Measurements from ENCODE around the gene SCN10A. TPM values are rescaled to one million over a fixed set of nuclear protein-coding genes. Genes with fewer than 3 reads are reported as not detected.

Gene SCN10A
- total and polyA plus RNA-seq, 9 of the 15 experiments (the other 6 are each of a cell fraction or from before 2014, with no cell fraction given): not detected

DNA sequence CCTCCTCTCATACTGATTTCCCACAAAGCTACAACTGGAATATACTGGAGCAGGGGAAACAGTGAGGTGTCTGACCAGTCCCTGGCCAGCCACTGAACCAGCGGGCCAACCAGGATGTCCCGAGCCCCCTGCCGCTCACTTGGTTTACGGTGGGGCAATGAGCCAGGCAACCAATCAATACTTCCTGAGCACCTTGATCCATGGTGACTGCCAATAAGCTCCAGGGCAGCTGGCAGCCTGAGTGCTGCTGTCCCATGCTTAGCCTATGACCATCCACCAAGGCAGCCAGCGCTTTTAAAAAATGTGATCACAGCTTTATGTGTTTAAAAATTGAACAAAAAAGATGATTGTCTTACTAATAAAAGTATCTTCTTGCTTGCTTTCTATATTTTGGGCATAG, 4.2 kb downstream of the SCN10A start:
- DNase-seq (ENCODE audit: extremely low read depth in 1 of 4, low spot score in 3 of 4): no peak
- H3K9me3 ChIP-seq (replicated peaks; ENCODE audit: control insufficient read depth, insufficient read depth, low read depth, low read length): no peaks in the 10 kb centered on the region
- H3K79me2 ChIP-seq (ENCODE audit: control insufficient read depth, insufficient read depth, low read length): no peaks in the 10 kb centered on the region
- ChIA-PET POLR2A (interaction anchor here (0.7 kb wide), 1 partner anchor 78 kb away, joined by 4 read pairs; no protein-coding TSS in a partner anchor), CTCF (ENCODE audit: low intra/inter-chr PET ratio) (no interaction called here)
- TF ChIP-seq KDM4B (IDR thresholded peaks at IDR 0.05; ENCODE audit: borderline replicate concordance in 2 of 2, low read depth in 1 of 2): no peak
- TF ChIP-seq, protein P1, sequence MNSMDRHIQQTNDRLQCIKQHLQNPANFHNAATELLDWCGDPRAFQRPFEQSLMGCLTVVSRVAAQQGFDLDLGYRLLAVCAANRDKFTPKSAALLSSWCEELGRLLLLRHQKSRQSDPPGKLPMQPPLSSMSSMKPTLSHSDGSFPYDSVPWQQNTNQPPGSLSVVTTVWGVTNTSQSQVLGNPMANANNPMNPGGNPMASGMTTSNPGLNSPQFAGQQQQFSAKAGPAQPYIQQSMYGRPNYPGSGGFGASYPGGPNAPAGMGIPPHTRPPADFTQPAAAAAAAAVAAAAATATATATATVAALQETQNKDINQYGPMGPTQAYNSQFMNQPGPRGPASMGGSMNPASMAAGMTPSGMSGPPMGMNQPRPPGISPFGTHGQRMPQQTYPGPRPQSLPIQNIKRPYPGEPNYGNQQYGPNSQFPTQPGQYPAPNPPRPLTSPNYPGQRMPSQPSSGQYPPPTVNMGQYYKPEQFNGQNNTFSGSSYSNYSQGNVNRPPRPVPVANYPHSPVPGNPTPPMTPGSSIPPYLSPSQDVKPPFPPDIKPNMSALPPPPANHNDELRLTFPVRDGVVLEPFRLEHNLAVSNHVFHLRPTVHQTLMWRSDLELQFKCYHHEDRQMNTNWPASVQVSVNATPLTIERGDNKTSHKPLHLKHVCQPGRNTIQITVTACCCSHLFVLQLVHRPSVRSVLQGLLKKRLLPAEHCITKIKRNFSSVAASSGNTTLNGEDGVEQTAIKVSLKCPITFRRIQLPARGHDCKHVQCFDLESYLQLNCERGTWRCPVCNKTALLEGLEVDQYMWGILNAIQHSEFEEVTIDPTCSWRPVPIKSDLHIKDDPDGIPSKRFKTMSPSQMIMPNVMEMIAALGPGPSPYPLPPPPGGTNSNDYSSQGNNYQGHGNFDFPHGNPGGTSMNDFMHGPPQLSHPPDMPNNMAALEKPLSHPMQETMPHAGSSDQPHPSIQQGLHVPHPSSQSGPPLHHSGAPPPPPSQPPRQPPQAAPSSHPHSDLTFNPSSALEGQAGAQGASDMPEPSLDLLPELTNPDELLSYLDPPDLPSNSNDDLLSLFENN (IDR thresholded peaks at IDR 0.05; ENCODE audit: low read depth in 2 of 2, low read length in 2 of 2): no peak
- TF ChIP-seq, protein P2, sequence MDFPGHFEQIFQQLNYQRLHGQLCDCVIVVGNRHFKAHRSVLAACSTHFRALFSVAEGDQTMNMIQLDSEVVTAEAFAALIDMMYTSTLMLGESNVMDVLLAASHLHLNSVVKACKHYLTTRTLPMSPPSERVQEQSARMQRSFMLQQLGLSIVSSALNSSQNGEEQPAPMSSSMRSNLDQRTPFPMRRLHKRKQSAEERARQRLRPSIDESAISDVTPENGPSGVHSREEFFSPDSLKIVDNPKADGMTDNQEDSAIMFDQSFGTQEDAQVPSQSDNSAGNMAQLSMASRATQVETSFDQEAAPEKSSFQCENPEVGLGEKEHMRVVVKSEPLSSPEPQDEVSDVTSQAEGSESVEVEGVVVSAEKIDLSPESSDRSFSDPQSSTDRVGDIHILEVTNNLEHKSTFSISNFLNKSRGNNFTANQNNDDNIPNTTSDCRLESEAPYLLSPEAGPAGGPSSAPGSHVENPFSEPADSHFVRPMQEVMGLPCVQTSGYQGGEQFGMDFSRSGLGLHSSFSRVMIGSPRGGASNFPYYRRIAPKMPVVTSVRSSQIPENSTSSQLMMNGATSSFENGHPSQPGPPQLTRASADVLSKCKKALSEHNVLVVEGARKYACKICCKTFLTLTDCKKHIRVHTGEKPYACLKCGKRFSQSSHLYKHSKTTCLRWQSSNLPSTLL (IDR thresholded peaks at IDR 0.05): no peak
- no TSS peak for BruUV-seq (replicated peaks)
- no peak for ATAC-seq
- FAIRE-seq: no peak
- H3K27me3 ChIP-seq (ENCODE audit: control insufficient read depth in 2 of 2, insufficient read depth in 2 of 2, low read length in 2 of 2): no peaks in the 10 kb centered on the region
- H3K27ac ChIP-seq (ENCODE audit: extremely low read depth, low read depth, low read length): no peak overlapping the region
- H3K9ac ChIP-seq (ENCODE audit: insufficient read depth in 1 of 2, low read depth in 2 of 2, low read length in 2 of 2): no peak overlapping the region
- no peaks in the 10 kb centered on the region for H3K4me1 ChIP-seq (replicated peaks in 1 of 2; ENCODE audit: control insufficient read depth in 2 of 2, insufficient read depth in 2 of 2, low read length in 2 of 2)
- no peak overlapping the region for H3K4me3 ChIP-seq
- no peak overlapping the region for H2AFZ ChIP-seq (ENCODE audit: low read depth, low read length)
- no peak overlapping the region for H3K4me2 ChIP-seq (ENCODE audit: insufficient read depth, low read length)
- H4K20me1 ChIP-seq (replicated peaks; ENCODE audit: control insufficient read depth, insufficient read depth, low read length): no peaks in the 10 kb centered on the region
- in situ Hi-C loops (cut with MboI) (no loop called here), intact Hi-C loops (cut with micrococcal nuclease) (no loop called here)
- no peaks in the 10 kb centered on the region for H3K9me1 ChIP-seq (ENCODE audit: control insufficient read depth, insufficient read depth, low read length)
- H3K36me3 ChIP-seq (ENCODE audit: control insufficient read depth, insufficient read depth, low read length): no peaks in the 10 kb centered on the region
- WGBS (ENCODE audit: insufficient coverage, low coverage, missing lambda C conversion rate): 2% methylated on average over 5 of the region's 5 CpGs
